ENCODE data around the gene MKI67. TPM values are rescaled to one million over a fixed set of nuclear protein-coding genes. Genes with fewer than 3 reads are reported as not detected.

MKI67 gene
- total and polyA plus RNA-seq, 2 donors (not counting 3 experiments of a cell fraction or from before 2014, with no cell fraction given): 16.2 to 125 TPM

- Histone ChIP-seq H3K27me3 (ENCODE audit: control insufficient read depth in 2 of 2, insufficient read depth in 2 of 2, low read length in 2 of 2) (no peaks in the 10 kb centered on the region), H3K27ac (ENCODE audit: insufficient read depth, low read depth, low read length) (no peak overlapping the region), H3K9ac (replicated peaks; ENCODE audit: extremely low read depth, insufficient read depth, low read length) (no peak overlapping the region), H3K36me3 (ENCODE audit: control insufficient read depth in 2 of 2, extremely low read depth in 1 of 2, insufficient read depth in 2 of 2, low read length in 2 of 2) (peaks cover 25 to 70% of the 10 kb centered on the region in 2 experiments), H3K9me1 (replicated peaks; ENCODE audit: control insufficient read depth, extremely low read depth, insufficient read depth, low read length) (no peaks in the 10 kb centered on the region), H3K4me2 (ENCODE audit: insufficient read depth, low read length) (no peak overlapping the region), H2AFZ (ENCODE audit: low read depth, low read length) (no peak overlapping the region), H3K4me3 (replicated peaks in 1 of 3; ENCODE audit: insufficient read depth in 1 of 3, low read depth in 1 of 3, low read length in 3 of 3) (no peak overlapping the region), H4K20me1 (replicated peaks; ENCODE audit: control insufficient read depth, extremely low read depth, insufficient read depth, low read length) (no peaks in the 10 kb centered on the region), H3K79me2 (ENCODE audit: control insufficient read depth, insufficient read depth, low read length) (no peaks in the 10 kb centered on the region), H3K9me3 (replicated peaks; ENCODE audit: control insufficient read depth, insufficient read depth, low read length) (no peaks in the 10 kb centered on the region), H3K4me1 (ENCODE audit: control insufficient read depth, extremely low read depth, insufficient read depth, low read length) (peaks cover 2% of the 10 kb centered on the region)
- ChIA-PET CTCF (interaction anchor here (1.3 to 4.3 kb wide), 3 partner anchors 8 to 202 kb away, joined by 3 to 108 read pairs (median 8); partner anchors contain the start of gene PTPRE), POLR2A (no interaction called here)
- no peak for FAIRE-seq
- TF ChIP-seq, protein P1, sequence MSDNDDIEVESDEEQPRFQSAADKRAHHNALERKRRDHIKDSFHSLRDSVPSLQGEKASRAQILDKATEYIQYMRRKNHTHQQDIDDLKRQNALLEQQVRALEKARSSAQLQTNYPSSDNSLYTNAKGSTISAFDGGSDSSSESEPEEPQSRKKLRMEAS (IDR thresholded peaks at IDR 0.05; ENCODE audit: insufficient read depth, insufficient read length): no peak
- TF ChIP-seq EZH2 (IDR thresholded peaks at IDR 0.05; ENCODE audit: borderline replicate concordance, low read depth, low read length, severe bottlenecking): no peak
- TF ChIP-seq GATA2 (IDR thresholded peaks at IDR 0.05; ENCODE audit: insufficient read depth, insufficient read length, low read depth, low read length): no peak
- TF ChIP-seq POLR2AphosphoS5 (IDR thresholded peaks at IDR 0.05; ENCODE audit: insufficient read depth, low read depth, low read length): no peak
- TF ChIP-seq JUN (IDR thresholded peaks at IDR 0.05; ENCODE audit: borderline replicate concordance, insufficient read depth, insufficient read length, low read depth): no peak
- TF ChIP-seq, protein P2, sequence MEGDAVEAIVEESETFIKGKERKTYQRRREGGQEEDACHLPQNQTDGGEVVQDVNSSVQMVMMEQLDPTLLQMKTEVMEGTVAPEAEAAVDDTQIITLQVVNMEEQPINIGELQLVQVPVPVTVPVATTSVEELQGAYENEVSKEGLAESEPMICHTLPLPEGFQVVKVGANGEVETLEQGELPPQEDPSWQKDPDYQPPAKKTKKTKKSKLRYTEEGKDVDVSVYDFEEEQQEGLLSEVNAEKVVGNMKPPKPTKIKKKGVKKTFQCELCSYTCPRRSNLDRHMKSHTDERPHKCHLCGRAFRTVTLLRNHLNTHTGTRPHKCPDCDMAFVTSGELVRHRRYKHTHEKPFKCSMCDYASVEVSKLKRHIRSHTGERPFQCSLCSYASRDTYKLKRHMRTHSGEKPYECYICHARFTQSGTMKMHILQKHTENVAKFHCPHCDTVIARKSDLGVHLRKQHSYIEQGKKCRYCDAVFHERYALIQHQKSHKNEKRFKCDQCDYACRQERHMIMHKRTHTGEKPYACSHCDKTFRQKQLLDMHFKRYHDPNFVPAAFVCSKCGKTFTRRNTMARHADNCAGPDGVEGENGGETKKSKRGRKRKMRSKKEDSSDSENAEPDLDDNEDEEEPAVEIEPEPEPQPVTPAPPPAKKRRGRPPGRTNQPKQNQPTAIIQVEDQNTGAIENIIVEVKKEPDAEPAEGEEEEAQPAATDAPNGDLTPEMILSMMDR (IDR thresholded peaks at IDR 0.05; ENCODE audit: extremely low read depth in 1 of 2, insufficient read depth in 1 of 2, low read depth in 1 of 2, low read length in 2 of 2): no peak
- no peak for TF ChIP-seq MYC (IDR thresholded peaks at IDR 0.05; ENCODE audit: low read depth, low read length)
- TF ChIP-seq FOS (IDR thresholded peaks at IDR 0.05; ENCODE audit: borderline replicate concordance, insufficient read depth, low read length): no peak
- no peak for TF ChIP-seq POLR2A (IDR thresholded peaks at IDR 0.05; ENCODE audit: low read depth, low read length)
- BruUV-seq (replicated peaks): no TSS peak
- intact Hi-C loops (cut with micrococcal nuclease) (no loop called here), dilution Hi-C loops (cut with MboI; ENCODE audit: extremely low pct_ligation_motif_present, low sequenced_read_pairs) (no loop called here)
- DNase-seq (ENCODE audit: low read depth, low spot score): no peak
These were observed 54.8 kb downstream of the MKI67 start for GRCh38 chr10:128071417-128071782.
